ENCODE results near the gene IMPA2.

The IMPA2 gene

DNA sequence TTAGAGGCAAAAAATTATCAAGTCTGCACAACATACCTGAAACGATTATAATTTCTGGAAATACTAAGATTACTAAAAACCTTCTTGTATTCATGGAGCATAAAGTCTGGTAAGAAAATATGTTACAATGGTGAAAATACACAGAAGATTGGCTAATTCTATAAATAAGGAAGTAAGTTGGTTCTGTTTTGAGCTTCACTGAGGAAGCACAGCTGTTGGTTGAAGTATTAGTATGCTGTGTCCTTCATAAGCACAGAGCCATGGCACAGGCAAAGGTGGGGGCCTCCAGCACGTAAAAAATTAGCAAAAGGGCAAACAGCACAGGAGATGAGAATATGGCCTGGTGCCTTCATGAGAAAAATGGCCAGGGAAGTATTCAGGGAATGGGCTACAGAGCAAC lies 72.0 kb downstream of the IMPA2 start:
- DNase-seq (ENCODE audit: extremely low read depth, low read depth): no peak
- TF ChIP-seq, protein P1, sequence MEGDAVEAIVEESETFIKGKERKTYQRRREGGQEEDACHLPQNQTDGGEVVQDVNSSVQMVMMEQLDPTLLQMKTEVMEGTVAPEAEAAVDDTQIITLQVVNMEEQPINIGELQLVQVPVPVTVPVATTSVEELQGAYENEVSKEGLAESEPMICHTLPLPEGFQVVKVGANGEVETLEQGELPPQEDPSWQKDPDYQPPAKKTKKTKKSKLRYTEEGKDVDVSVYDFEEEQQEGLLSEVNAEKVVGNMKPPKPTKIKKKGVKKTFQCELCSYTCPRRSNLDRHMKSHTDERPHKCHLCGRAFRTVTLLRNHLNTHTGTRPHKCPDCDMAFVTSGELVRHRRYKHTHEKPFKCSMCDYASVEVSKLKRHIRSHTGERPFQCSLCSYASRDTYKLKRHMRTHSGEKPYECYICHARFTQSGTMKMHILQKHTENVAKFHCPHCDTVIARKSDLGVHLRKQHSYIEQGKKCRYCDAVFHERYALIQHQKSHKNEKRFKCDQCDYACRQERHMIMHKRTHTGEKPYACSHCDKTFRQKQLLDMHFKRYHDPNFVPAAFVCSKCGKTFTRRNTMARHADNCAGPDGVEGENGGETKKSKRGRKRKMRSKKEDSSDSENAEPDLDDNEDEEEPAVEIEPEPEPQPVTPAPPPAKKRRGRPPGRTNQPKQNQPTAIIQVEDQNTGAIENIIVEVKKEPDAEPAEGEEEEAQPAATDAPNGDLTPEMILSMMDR (IDR thresholded peaks at IDR 0.05; ENCODE audit: low read depth, low read length): no peak

DNA sequence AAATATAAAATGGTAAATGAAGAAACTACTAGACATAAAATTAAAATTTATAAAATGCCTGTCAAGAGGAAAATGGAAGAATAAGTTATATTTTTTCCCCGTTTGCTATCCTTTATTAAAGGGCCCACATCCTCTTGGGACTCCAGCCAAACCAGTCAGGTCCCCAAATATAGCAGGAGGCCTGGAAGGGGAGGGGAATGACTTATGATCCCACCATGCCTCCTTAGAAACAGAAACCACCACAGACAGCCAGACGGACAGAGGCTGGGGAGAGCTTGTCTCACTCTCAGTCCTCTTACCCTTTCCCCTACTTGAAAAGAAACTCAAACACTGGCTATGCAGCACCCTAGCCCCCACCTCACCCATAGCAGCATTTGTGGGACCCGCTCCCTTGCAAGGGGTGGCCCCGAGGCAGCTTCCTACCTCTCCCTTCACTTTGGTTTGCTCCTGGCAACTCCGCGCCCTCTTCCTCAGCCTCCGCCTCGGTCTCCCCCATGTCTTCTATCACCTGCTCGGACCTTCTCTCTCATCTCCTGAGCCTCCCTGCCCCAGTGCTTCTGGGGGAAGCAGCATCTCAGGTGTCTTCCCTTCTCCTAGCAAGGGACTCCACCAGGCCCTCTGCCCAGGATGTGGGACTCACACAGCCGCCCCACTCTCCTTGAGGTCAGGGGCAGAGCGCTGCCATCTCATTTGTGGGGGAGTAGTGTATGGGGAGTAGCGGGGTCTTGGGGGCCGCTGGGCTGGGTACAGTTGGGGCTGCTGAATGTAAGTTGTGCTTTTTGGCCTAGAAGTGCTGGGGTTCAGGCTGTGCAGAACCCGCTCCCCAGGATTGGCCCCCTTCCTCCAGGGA lies 75.0 kb downstream of the IMPA2 start:
- TF ChIP-seq, protein P1 (IDR thresholded peaks at IDR 0.05; ENCODE audit: low read depth, low read length): no peak
- DNase-seq (ENCODE audit: extremely low read depth, low read depth): no peak

DNA sequence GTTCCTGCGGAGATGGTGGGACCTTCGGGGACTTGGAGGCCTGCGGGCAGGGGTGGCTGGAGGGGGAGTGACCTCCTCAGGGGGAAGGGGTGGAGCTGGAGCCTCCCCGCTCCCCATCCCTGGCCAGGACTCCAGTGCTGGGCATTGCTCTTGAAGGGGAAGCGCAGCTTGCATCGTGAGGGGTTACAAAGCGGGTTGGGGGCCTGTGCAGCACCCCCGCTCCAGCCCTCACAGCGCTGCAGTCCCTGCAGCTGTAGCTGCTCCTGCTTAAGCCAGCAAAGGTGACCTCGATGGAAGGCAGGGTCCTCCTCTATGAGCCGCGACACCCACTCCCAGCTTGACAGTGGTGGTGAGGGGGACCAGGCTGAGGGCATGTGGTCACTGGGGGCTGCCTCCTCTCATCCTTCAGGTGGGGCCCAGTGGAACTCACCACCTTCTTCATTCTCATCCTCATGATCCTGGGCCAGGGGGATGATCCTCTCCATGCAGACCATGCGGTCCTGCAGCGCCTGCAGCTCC lies 75.6 kb downstream of the IMPA2 start:
- TF ChIP-seq, protein P1 (IDR thresholded peaks at IDR 0.05; ENCODE audit: low read depth, low read length): no peak
- DNase-seq (ENCODE audit: extremely low read depth, low read depth): no peak

DNA sequence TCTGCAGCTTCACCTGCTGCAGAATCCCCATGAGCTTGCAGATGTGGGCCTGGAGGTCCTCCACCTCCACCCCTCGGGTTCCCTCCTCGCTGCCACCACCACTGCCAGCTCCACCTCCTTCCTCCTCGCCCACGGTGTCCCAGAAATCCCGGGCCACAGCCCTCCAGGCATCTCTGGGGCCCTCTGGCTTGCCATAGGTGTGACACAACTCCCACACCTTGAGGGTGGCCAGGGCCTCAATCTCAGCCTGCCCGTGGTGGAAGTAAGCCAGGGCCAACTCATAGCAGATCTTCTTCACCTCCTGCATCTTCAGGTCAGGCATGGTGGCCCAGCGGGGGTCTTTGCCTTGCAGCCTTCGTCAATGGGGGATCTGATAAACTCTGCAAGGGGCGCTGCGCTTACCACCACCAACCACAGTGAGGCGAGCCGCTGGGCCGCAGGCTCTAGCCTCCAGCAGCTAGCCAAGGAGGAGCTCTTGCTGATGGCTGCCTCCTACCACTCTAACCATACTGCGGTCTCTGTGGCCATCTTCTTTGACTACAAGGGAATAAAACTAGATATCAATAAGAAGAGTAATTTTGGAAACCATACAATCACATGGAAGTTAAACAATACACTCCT lies 76.2 kb downstream of the IMPA2 start:
- TF ChIP-seq, protein P1 (IDR thresholded peaks at IDR 0.05; ENCODE audit: low read depth, low read length): no peak
- no peak for DNase-seq (ENCODE audit: extremely low read depth, low read depth)

DNA sequence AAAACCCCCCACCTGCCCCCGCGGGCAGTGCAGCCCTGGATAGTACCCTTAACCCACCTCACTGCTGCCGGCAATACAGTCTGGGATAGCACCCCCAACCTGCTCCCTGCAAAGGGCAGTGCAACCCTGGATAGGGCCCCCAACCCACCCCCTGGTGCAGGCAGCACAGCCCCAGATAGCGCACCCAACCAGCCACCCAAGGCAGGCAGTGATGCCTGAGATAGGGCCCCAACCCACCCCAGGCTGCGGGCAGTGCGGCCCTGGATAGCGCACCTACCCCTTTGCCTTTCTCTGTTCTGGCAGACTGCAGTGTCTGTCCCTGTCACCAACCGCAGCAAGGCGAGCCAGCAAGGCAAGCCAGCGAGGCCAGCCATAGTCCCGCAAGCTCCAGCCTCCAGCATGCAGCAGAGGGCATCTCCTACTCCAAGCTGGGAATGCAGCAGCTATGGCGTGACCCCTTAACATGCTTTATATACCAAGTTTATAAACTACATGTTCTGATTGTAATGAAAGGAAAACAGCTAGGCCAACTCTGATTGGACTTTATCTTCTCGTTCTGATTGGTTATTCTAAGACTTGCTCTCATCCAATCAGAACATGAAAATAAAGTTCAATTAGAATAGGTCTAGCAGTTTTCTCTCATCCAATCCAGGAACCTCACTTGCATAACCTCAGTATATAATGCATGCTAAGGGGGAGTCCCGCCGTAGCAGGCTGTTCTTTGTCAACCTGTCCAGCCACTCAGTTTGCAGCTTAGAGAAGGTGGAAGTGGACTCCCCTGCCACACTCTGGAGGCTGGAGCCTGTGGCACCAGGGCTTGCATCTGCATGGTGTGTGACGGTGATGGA lies 78.3 kb downstream of the IMPA2 start:
- no peak for DNase-seq (ENCODE audit: extremely low read depth, low read depth)
- TF ChIP-seq, protein P1 (IDR thresholded peaks at IDR 0.05; ENCODE audit: low read depth, low read length): no peak

DNA sequence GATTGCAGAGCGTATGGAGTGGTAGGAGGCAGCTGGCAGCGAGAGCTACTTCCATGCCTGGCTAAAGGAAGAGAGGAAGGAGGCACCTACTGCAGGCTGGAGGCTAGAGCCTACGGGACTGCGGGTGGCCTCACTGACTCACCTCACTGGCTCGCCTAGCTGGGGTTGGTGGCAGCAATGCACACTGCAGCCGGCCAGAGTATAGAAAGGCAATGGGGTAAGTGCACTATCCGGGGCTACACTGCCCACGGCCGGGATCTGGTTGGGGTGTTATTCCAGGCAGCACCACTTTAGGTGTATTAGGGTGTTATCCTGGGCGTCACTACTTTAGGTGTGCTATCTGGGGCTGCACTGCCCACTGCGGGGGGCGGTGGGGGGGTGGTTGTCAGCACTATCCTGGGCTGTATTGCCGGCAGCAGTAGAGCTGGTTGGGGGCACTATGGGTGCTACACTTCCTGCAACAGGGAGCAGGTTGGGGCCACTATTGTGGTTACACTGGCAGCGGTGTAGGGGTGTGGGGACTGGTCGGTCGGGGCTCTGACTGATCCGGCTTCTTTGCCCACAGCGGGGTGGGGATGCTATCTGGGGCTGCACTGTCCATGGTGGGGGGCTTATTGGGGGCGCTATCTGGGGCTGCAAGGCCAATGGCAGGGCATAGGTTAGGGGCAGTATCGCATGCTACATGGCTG lies 79.0 kb downstream of the IMPA2 start:
- no peak for DNase-seq (ENCODE audit: extremely low read depth, low read depth)
- TF ChIP-seq, protein P1 (IDR thresholded peaks at IDR 0.05; ENCODE audit: low read depth, low read length): no peak
